Stimulated activated CD4-positive, alpha-beta T cell treated with anti-CD3 and anti-CD28 coated beads, Interleukin-15, amount 100 ng/mL, for 24 hours (primary cell): ENCODE measurements around the gene MRE11.

ENCODE experiments used
- DNase-seq: peaks from one replicate; pipeline ENCODE4 v3.0.0-alpha.2; 2020

Gene MRE11

DNA sequence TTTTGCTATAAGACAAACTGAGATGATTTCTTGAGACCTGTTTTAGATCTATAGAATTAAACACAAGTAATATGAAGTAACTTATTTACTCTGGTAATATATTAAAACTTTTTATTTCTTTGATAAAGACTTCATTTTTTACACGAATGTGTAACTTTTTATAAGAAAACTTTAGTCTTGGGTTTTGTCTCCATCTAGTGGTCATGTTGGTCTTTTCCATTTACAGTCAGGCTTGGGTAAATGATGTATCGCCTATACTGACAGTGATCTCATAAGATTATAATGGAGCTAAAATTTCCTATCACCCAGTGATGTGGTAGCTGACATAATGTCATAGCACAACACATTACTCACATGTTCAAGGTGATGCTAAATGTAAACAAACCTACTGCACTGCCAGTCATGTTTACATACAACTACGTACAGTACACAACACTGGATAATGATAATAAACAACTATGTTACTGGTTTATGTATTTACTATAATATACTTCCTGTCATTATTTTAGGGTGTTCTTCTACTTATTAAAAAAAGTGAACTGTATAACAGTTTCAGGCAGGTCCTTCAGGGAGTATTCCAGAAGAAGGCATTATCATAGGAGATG, 11.1 kb upstream of the MRE11 start:
- no peak for DNase-seq

DNA sequence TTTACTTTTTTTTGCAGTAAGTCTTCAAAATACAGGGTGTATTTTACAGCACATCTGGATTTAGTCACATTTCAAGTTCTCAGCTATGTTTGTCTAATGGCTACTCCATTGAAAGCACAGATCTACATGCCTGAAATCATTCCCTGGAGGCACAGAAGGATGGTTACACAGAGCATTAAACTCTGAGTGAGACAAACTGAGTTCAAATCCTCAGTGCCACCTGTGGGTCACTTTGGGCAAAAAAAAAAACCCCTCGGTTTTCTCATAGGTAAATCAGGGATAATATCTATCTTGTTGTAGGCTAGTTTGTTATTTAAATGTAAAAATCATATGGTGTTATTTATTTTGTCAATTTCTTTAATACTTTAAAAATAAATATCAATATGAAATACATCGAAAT, 7.9 kb upstream of the MRE11 start:
- no peak for DNase-seq

DNA sequence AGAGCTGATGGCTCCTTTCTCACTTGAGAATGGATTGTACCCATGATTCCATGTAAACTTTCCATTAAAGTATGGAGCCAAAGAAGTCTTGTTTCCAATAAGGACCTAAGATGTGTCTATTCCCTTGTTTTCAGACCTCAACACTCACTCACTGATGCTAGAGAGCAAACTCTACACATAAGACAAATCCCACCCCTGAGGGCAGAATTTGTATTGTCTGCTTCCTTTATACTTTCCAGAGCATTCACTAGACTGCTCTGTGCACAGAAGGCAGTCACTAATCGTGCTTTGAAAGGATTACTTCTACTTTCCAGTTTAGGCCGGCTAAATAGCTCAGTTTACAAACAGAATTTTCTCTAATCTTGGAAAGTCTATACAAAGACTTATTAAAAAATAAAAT, 6.5 kb upstream of the MRE11 start:
- DNase-seq: no peak

DNA sequence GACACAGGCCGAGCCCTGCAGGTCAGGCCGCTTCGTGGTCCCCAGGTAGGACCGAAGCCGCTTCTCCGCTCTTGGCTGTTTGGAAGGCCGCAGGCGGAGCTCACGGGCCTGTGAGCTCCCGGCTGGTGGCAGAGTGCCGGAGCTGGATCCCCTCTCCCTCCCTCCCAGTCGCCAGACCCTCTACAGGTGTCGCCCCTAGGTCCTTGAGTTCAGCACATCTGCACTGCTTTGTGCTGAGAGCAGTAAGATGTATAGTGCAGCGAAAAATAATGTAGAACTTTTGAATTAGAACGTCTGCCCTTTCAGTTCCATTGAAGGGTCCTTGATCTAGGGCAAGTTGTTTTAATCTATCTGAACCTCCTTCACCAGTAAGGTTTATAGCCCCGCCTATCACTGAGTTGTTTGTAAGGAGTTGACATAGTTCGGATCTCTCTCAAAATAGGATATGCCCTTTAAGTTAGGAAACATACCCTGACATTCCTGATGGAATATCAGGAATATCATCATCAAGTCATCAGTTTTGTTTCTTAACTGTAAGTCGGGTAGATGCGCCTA, 559 bp upstream of the MRE11 start:
- no peak for DNase-seq

DNA sequence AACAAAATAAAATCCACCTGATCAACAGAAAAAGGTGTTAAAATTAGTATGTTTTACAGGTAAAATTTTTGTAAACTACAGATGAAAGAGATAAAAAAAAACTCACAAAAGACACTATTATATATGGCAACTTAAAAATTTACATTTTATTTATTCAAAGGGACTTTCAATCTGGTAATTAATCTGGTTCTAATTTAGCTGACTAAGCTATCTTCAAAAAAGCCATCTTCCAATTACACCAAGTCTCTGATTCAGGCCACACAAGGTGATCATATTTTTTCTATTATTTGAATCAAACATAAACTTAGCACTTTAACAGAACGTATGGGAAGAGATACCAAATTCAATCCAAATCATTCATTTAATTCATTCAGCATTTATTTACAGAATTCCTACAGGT, 7.6 kb downstream of the MRE11 start:
- DNase-seq: no peak

DNA sequence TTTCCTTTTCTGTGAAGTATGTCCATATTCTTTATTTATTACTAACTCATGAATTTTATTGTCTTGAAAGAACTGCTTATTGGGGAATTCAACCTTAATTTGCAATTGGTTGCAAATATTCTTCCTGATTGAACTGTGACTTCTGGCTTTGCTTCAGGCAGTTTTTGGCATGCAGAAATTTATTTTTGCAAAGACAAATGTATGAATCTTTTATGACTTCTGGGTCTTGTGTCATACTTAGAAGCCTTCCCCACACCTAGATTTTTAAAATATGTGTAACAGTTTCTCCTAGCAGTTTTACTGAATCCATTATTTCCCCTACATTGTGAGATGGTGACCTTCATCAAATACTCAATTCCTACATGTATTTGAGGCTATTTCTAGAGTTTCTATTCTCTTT, 12.3 kb downstream of the MRE11 start:
- no peak for DNase-seq

DNA sequence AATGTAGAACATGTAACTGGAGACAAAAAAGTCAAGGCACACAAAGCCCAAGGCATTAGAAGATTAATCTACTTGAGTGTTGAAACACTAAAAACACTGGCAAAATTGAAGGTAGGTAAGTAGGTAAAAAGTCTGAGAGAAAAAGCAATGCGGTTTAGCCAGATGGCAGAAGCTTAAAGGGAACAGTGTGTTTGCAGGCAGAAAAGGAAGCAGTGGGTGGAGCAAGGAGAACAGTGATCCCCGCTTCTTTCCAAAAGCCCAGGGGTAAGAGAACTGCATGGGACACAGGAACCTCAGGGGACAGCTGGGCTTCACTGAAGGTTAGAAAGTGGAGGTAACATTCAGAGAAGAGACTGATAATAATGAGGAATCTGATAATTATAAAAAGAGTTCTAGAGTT, 16.0 kb downstream of the MRE11 start:
- no peak for DNase-seq

DNA sequence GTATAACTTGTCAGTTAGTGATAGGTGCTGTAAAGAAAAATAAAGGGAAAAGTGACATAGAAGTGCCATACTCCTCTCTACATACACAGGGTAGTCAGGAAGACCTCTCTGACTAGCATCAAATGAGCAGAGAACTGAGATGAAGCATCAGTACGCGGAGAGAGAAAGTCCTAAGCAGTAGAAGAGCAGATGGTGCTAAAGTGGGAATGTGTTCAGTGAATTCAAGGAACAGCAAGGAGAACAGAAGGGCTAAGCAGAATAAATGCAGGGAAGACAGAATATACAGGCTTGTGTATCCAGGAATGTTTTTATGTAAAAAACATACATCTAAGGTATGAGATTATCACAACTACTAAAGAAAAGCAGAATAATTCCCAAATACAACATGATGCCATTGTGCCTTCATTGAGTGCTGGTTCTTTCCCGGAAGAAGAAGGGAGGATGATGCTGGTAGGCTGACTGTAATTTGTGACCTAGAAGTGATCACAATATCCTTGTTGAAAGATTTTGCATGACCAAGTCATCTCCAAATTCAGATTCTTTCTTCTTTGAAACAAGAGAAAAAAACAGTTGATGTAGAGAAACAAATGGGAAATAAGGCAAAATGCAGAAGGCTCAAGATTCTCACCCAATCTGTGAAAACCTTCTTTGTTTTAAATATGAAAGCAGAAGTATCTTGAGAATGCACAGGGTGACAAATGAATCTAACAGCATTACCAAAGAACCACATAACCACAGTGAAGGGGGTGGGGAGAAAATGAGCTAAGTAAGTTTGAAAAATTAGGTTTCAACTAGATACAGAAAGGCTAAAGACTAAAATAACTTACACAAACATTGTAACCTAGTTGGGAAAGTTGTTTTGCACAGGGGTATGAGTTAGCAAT, 20.5 kb downstream of the MRE11 start:
- no peak for DNase-seq

DNA sequence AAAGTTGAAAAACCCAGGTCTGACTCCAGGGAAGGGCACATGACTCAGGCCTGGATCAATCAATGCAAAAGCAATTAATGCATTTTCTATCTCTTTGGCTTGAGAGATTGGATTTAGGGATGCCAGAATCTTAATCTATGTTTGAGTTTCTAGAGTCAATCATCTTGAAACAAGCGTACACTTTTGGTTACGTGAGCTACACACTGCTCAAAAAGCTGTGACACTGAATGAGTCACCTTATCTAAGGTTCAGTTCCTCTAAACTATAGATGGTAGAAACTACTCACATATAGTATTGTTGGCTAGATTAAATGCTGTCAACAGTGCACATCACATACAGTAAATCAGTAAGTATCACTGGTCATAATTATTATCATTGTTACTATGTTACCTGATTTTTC, 24.2 kb downstream of the MRE11 start:
- DNase-seq: no peak

DNA sequence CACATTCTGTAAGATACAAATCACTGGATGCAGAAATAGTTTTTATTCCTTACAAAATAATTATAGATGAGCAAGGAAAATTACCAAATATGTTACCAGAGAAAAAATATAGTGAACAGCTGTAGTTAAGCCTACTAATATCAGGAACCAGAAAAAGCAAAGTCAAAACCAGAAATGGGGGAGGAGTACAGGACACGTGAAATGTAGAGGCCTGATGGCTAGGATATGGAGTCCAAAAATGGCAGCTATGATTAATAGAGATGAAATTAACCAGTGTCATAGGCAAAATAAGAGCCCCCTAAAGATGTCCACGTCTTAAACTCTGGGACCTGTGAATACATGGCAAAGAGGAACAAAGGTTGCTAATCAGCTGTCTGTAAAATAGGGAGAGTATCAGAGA, 34.1 kb downstream of the MRE11 start:
- DNase-seq: no peak

DNA sequence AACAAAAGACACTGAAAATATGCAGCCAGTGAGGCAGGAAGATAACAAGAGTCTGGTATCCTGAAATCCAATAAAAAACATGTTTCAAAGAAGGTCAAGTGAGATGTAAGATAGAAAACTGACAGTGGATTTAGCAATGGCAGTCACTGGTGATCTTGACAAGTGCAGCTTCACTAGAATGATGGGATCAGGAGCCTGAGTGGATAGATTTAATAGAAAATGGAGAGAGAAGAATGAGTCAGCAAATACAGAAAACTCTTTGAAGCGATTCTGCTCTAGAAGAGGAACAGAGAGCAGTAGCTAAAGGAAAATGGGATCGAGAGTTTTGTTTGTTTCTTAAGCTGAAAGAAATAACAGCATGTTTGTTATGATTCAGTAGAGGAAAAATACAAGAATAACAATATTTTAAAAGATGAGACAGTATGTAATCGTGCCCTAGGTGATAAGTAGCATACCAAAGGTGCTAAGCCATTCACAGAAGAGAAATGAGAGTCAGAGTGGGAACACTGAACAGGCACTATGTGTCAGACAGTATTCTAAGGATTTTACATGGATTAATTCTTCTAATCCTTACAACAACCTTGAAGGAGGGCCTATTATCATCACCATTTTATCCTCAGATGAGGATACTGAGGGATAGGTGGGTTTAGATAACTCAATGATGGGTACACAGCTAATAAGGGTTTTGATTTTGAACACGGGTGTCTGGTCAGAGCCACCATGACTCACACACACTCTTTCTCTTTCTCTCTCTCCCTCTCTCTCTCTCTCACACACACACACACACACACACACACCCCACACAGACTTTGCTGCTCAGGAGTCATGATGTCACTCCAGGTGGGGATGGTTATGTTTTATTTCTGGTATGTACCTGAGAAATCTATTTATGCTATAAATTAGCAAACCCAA, 36.3 kb downstream of the MRE11 start:
- DNase-seq: no peak

DNA sequence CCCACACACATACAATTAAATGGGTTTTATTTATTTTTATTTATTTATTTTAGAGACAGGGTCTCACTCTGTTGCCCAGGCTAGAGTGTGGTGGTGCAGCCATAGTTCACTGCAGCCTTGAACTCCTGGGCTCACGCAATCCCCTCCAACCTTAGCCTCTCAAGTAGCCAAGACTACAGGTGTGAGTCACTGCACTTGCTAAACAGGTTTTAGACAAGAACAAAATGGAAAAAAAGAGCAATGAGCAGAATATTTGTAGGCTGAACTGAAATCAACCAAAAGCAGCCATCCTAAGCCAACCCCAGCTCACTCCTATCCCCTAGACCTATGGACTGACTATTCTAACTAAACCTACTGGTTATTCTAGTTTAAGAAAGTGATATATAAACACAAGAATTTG, 37.8 kb downstream of the MRE11 start:
- DNase-seq: no peak

DNA sequence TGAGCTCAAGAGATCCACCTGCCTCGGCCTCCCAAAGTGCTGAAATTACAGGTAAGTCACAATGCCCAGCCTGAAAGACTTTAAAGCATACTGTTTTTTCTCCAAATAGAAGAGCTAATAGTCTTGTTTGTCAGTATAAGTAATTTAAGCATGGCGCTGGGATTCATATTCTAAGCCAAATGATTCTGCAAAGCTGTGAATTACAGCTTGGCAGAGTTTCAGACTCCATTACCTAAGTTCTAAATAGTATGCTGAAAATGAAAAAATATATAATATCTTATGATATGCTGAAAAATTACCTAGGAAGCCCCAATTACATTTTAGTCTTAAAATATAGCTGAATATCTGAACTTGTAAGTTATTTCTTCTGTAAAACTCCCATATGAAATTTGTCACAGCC, 39.3 kb downstream of the MRE11 start:
- no peak for DNase-seq

DNA sequence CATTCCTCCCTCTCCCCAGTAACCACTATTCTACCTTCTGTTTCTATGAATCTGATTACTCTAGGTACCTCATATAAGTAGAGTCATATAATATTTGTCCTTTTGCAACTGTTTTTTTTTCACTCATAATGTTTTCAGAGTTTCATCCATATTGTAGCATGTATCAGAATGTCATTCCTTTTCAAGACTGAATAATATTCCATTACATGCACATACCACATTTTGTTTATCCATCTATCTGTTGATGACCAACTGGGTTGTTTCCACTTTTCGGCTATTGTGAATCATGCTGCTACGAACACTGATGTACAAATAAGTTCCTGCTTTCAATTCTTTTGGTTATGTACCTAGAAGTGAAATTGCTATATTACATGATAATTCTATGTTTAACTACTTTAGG, 40.7 kb downstream of the MRE11 start:
- no peak for DNase-seq

DNA sequence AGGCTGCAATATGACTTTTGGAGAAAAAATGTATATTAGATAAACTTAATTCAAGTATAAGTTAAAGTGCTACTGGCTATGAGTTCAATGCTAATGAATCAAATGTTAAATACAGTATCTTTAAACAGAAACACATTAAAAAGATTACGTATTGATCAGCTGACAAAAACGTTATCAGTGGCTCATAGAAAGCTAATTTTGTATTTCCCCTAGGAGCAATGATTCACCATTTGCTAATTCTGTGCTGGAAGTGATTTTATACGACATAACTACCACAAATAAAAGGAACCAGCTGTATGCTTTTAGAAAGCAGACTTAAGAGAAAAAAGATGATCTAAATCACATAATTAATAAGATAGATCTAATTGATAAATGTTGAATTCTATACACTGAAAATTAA, 43.6 kb downstream of the MRE11 start:
- DNase-seq: no peak

DNA sequence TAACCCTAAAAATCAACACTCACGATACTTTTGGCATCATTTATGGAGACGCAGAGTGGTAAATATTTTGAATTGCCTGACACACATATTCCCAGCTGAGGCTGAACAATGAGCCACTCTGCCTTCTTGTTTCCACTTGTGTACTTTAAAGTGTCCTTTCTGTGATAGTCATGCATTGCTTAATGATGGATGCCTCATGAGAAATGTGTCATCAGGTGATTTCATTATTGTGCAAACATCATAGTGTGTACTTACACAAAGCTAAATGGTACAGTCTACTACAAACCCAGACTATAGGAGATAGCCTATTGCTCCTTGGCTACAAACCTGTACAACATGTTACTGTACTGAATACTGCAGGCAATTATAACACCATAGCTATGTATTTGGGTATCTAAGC, 44.2 kb downstream of the MRE11 start:
- no peak for DNase-seq

DNA sequence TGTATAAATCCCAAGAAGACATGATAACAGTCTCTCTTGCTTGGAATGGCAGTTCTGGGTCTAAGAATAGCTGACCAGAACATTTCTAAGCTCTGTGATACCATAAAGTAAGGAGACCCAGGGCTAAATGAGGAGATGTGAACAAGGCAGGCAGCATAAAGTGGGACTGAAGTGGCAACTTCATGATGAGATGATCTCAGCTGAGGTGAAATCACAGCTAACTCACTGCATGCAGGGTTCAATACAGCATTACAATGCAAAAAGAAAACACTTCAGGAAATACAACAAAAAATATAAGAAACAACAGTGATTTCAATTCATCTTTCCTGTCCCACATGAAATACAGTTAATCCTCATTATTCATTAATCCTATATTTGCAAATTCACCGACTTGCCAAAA, 44.6 kb downstream of the MRE11 start:
- no peak for DNase-seq

DNA sequence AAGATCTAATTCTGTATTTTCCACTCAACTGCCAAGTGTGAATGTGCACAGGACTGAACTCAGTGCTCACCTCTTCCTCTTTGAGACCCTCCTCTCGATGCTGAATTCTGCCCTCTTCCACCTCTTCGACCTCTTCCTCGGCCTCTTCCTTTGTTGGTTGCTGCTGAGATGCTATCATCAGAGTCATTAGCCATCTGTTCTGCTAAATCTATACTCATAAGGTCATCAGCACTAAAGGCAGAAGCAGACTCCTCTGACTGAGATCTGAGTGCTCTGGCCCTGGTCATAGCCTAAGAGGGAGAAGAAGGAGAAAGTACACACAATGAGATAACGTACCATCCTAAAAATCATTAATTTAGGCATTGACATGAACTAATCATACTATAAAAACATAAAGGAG, 46.5 kb downstream of the MRE11 start:
- no peak for DNase-seq

DNA sequence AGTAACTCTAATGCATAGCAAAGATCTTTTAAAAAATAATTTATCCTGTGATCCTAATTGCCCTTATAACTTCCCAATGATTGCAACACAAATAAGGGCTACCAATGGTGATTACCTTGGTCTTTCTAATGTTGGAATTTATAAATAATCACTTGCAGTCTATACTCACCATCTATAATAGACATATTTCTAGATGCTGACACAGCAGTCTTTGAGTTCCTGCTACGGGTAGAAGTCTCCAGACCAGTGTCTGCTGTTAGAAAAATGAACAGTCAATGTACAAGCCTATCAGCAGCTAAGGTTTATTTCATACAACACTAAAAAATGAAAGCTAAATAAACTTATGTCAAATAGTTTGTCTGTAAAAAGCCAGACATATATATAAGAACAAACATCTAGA, 48.0 kb downstream of the MRE11 start:
- no peak for DNase-seq

DNA sequence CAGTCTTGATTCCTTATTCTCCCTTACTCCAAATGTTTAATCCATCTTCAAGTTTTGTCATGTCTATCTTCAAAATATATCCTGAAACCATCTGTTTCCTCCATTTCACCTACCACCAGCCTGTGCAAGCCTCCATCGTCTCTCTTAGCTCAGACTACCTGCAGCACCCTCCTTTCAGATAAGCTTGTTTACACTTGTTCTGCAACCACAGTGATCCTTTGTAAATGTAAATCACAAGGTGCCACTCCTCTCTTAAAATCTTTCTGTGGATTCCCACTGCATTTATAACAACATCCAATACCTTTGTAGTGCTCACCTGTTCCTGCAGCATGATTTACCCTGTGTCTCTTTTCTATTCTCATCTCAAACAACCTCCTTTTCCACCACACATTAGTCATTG, 60.6 kb downstream of the MRE11 start:
- DNase-seq: no peak

DNA sequence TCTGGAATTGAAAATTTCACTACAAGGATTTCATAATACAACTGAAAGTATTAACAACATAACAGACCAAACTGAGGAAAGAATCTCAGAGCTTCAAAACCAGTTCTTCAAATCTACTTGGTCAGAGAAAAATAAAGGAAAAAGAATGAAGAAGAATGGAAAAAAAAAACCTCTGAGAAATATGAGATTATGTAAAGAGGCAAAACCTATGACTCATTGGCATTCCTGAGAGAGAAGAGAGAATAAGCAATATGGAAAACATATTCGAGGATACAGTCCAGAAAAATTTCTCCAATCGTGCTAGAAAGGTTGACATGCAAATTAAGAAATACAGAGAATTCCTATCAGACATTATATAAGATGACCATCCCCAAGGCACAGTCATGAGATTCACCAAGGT, 69.0 kb downstream of the MRE11 start:
- no peak for DNase-seq

DNA sequence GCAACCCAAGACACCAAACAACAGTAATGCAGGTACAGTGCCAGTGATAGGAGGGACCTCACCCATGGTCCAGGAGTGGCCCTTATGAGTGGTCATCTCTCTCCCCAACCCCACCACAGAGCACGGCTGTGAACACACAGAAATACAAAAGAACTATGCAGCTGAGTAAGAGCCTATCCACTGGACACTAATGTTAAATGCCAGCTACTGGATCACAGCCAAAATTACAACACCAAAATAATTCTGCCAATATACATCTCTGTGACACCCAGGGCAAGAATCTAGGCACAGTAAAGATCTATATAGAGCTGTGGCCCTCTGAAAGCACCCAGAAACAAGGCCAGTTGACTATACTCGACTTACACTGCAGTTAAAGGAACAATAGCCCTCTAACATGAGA, 69.6 kb downstream of the MRE11 start:
- DNase-seq: no peak

DNA sequence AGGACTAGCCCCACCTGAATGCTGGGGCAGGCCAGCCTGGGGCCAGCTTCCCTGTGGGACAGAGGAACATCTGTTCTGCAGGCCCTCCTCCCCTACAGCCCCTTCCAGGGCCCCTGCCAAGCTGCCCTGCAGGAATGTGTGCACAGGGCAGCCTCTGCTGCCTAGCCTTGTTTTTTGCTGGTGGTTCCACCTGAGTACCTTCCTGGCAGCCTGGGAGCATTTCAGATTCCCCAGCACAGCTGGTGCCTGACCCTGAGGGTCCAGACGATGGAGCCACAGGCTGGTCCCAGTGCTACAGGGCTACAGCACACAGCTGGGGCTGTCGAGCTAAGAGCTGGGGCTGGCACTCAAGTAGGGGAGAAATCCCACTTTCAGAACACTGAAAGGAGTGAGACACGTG, 70.1 kb downstream of the MRE11 start:
- no peak for DNase-seq
